Activated T-cell treated with anti-CD3 and anti-CD28 coated beads for 48 hours (primary cell): ENCODE data around the gene LOXL1.
A peak's percentile ranks its signal among the peaks of the same experiment; 100 is the strongest.

Experiments used
- DNase-seq: peaks from one replicate; pipeline ENCODE4 v3.0.0-alpha.2; 2020; ENCODE audit warnings: low read depth

LOXL1 gene

DNA sequence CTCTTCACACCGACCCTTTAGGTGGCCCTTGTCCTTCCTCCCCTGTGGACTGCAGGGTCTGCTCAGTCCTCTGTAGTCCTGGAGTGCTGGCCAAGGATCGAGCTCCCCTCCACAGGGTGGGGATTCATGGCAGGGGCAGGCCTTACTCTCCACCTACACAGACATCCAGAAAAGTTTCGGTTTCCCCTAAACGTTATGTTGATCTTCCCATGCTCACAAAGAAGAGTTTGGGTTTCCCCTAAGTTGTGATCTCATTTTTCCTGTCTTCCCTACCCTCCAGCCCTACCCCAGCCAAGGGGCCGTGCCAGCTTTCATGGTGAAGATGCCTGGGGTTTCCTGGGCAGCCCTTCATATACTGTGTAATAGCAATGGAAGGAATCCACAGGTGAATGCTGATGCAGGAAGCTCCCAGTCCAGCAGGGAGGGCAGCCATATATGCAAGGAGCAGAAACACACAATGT lies 55.5 kb downstream of the LOXL1 start:
- DNase-seq = no peak

DNA sequence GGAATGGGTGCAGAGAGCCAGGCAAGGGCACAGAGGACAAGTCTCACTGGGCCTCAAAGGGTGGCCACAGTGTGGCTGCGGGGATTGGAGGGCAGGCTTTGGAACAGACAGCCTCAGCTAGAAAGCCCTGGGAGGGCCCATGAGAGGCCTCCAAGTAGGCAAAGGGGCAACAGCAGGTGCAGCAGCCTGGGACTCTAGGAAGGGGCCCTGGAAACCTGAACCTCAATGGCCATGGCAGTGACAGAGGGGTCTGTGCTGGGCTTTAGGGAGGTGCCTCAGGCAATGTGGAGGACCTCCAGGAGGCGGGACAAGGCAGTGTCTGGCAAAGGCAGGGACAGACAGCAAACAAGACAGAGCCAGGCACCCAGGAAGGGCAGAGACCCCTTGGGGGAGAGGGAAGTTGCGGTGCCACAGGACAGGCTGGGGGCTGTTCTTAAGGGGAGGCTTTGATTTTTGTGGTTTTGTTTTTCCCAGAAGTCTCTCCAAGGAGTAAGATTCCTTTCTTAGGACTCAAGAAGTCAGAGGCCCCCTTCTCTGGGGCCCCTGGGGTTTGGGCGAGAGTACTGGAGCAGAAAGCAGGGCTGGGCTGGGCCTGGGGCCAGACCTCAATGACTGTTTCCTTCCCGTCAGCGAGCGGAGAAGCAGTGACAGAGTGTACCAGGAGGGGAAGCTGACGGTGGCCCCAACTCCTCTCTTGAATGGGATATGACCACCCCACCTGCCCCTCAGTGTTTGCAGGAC lies 56.1 kb downstream of the LOXL1 start:
- DNase-seq = no peak

DNA sequence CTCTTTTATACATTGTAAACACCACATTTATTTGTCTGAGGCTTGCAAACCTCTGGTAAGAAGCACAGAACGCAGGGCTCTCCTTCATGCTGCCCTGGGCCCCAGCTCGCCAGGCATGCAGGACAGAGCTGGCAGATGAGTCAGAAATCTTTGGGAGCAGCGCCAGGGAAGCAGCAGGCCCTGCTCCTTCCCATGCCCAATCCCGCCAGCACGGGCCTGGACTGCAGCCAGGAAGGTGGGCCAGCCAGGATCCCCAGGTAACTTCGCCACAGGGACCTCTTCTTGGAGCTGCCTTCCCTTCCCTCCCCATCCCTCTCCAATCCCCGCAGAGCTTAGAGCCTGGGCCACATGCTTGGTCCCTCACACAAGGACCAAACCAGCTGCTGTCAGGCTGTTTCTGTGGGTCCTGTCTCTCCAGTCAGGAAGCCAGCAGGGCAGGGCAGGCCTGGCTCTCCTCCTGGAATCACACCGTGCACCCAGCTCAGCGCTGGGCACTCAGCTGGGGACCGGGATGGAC lies 57.0 kb downstream of the LOXL1 start:
- DNase-seq = no peak

DNA sequence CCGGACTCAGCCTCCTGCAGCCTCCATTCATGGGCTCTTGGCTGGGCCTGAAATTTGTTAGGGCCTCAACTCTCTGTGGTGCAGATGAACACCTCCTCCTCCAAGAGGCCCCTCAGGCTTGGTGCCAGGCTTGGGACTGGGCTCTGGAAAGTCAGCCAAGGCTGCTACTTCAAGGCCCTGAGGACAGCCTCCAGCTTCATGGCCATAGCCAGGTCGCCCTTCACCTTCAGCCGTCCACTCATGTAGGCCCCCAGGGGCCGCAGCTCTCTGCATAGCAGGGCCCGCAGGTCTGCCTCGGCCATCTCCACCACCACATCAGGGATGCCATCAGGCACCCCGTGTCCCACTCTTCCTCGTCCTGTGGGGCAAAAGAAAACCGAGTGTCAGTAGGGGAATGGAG lies 57.5 kb downstream of the LOXL1 start:
- DNase-seq = no peak

DNA sequence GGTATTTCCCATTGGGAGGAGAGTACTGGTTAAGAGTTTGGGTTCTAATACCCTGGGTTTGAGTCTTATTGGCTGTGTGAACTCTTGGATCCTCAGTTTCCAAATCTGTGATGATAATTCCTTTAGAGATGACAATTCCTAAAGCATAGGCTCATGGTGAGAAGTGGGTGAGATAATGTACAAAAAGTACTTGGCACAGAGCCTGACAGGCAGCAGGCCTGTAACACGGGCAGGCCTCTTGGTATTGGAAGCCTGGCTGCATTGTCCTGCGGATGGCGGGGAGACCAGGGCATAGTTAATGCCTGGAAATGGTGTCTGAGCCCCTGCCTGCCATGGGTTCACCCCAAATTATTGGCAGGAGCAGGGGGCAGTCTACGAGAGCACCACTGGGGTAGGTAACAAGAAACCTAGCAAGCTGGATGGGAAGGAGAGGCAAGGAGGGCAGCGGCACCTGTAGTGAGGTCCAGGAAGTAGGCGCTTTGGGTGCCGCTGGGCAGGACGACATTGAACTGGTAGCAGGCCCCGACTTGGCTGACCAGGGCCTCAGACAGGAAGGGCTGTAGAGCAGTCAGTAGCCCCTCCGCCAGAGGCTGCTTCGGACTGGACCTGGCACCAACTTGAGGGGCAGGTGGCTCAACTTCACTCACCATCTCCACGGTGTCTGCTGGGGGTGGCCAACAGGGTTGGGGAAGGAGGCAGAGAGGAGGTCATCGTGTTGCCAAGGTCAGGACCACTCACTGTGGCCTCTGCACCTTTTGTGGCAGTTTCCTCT lies 58.1 kb downstream of the LOXL1 start:
- DNase-seq = no peak

DNA sequence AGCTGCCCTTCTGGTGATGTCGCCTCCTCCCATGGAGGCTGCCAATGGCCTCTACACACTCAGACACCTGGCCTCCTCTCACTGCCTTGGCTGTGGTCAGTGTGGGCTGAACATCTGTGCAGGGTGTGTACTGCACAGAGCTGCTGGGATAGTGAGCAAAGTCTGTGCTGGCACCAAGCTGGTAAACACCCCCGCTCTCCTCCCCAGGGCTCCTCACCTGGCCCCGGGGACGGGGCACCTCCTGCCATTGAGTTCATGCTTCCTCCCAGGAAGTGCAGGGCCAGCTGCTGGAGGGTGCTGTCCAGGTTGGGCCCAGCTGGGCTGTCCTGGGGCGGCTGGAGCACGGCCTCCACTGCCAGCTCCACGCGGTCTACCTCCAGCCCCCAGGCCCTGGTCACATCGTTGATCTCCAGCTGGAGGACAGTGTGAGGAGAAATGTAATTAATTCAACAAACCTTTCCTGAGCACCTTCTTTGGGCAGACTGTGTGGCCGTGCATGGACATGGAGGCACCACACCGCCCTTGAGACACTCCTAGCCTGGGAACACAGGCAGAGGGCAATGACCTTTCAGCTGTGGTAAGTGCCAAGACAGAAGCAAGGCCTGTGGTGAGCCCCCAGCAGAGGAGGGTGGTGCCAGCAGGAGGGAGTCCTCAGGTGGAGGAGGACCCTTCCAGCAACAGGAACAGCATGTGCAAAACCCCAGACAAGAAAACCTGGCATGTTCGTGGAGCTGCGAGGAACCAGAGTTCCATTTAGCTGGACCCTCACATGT lies 59.0 kb downstream of the LOXL1 start:
- DNase-seq = no peak

DNA sequence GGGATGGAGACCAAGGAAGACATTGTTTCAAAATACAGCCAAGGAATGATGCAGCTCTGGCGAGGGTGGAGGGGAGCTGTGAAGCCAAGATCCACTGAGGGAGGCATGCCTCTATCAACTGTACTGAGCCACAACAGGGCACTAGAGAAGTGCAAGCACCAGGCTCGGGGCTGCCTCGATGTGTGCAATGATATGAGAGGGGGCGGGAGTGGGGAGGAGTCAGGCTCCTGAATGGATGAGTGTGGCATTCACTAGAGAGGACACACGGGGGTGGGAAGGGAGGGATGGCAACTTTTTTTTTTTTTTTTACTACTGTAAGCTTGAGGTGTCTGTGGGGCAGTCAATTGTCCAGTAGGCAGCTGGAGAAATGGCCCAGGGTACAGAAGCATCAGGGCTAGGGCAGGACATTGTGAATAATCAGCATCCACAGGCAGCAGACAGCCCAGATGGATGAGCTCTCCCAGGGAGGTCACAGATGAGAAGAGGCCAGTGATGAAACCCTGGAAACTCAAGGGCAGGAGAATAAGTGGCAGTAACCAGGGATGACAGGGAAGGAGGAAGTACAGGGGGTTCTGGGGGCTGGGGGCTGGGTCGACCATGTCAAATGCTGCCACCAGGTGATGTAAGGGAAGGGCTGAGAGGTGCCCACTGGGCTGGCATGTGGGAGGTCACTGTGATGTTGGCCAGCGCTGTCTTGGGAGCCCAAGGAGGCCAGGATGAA lies 60.0 kb downstream of the LOXL1 start:
- no peak for DNase-seq

DNA sequence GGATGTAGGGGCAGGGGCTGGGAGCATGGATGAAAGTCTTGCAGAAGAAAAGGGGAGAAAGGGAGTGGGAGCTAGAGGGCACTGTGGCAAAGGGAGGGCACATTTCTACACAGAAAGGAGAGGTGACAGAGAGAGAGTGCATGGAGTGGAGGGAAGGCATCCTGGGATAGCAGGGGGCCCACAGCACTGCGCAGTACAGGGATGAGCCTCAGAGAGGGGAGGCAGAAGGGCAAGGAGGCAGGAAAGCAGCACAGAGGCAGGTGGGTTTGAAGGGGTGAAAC lies 60.5 kb downstream of the LOXL1 start:
- DNase-seq = no peak

DNA sequence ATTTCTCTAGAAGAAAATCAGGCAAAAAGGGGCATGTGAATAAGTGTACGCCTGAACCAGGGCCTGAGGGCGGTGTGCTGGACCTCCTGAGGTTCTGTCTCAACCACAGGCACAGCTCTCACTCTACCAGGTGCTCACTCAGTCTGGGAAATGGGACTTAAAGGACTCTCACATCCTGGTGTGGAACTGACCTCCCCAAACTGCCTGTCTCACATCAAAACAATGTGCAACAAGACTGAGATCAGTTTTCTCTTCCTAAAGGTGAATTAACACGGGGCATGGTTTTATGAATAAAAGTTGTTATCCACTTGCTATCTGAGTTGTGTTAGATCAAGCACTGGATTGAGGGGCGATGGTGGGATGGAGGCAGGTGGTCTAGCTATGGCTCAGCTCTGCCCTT lies 61.0 kb downstream of the LOXL1 start:
- no peak for DNase-seq

DNA sequence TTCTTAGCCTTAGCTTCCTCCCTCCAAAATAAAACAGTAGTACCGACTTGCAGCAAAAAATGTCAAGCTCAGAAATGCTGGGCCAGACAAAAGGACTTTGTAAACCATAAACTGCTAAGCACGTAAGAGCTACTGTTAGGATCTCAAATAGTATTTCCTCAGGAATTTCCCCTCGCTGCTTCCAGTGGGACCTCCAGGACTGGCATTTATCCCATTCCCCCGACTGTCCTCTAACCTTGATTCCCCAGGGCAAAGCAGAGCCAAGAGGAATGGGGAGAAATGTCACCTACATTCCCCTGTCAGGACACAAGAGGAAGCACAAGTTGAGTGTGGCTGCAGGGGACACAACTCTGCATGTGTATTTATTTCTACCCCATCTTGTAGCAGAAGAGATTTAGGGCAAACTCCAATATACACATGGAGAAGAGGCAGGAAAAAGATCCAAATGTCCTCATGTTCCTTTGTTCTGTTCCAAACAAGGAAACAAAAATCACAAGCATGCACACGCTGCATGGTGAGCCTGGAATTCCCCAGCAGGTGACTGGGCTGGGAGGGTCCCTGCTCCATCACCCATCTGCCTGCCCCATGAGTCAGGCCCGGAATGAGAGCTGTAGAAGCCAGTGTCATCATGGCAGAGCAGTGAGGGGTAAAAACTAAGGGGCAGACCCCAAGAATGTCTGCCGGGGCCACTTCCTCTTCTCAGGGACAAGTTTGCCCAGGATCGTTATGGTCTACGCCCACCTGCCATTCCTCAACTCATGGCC lies 61.6 kb downstream of the LOXL1 start:
- no peak for DNase-seq

DNA sequence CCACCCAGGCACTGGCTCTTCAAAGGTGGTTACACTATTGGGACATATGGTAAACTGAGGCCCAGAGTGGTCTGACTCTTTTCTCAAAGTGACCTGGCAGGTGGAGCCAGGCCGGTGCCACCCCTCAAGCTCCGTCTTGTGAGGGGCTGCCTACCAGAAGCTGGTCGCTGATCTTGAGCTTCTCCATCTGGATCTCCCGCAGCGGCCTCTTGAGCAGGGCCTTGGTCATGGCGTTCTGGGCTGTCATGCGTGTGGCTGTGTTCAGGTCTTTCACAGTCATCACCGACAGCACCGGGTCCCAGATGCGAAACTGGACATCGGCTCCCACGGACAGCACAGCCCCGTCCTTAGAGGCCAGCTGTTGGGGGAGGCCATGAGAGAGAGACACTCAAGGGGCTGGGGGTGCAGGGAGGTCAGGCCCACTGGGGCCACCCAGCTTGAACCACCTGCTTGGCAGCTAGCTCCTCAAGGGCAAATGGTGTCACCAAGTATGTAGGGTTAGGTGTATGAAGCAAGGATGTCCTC lies 62.2 kb downstream of the LOXL1 start:
- DNase-seq = no peak

DNA sequence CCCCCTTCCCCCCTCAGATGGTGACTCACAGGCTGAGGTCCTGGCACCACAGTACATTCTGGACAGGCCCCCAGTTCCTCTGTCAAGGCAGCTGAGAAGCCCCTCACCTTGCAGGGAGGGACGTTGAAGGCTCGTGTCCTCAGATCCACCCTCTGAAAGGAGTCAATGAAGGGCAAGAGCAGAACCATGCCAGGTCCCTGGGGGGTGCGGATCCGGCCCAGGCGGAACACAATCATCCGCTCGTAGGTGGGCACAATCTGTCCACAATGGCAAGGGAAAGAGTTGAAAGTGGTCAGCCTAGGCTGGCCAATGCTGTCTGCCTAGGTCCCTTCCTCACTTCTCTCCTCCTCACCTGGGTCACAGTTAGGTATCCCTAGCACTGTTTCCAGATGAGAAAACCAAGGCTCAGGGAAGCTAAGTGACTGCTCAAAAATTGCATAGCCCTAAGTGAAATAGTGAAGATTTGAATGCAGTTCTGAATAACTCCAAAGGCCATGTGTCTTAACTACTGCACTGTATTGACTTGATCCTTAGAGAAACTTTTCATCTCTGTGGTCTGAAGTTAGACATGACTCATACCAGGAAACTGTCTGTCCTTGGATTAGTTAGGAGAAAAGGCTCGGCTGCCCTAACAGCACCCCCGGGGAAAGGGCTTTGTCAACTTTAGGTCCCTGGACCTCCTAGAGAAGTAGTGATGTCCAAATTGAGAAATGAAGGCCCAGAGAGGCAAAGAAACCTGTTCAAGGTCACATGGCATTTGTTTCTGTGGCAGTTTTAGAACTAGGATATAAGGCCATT lies 62.9 kb downstream of the LOXL1 start:
- no peak for DNase-seq

DNA sequence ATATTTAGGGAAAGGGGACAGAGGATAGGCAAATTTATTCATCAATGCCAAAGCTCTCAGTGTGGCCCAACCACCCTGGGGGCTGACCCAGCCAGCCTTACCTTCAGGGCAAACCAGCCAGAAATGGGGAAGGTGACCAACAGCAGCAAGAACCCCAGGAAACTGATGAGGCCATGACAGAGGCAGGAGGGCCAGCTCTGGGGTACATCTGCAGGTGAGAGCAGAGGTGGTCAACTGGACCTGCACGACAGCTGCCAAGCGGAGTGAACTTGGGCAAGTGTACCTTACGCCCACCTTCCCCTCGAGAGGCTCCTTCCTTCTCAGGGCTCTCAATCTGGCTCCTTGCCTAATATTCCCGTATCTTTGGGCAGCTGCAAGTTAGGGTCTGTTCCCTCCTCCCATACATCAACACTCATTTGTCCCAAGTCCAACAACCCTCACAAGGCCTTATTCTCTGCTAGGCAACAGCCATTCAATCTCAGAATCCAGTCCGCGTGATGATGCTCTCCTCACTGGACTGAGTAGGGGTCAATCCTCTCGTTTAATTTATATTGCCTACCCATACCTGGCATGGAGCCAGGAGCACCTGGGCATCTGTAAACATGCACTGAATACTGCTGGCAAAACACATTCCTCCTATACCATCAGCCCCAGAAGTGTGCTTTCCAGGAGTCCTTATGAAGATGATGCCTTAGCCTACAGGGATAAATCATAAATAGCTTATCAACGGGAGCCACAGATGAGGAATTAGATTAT lies 64.2 kb downstream of the LOXL1 start:
- DNase-seq = no peak

DNA sequence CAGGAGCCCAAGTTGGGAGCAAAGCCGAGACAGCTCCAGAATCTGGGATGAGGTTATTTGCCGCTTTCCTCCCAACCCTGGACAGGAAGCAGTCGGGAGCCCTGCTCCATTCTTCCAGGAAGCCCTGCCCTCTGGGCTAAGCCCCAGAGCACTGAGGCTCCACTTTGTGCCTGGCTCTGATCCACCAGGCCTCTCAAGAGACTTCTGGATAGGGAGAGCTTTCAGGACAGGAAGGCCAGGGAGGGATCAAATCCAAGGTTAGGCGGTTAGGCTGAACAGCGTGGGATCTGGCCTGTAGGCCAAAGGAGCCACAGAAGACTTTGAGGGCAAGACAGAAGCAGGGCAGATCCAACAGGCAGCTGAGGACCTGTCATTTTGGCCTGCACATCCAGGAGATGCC lies 65.0 kb downstream of the LOXL1 start:
- no peak for DNase-seq

DNA sequence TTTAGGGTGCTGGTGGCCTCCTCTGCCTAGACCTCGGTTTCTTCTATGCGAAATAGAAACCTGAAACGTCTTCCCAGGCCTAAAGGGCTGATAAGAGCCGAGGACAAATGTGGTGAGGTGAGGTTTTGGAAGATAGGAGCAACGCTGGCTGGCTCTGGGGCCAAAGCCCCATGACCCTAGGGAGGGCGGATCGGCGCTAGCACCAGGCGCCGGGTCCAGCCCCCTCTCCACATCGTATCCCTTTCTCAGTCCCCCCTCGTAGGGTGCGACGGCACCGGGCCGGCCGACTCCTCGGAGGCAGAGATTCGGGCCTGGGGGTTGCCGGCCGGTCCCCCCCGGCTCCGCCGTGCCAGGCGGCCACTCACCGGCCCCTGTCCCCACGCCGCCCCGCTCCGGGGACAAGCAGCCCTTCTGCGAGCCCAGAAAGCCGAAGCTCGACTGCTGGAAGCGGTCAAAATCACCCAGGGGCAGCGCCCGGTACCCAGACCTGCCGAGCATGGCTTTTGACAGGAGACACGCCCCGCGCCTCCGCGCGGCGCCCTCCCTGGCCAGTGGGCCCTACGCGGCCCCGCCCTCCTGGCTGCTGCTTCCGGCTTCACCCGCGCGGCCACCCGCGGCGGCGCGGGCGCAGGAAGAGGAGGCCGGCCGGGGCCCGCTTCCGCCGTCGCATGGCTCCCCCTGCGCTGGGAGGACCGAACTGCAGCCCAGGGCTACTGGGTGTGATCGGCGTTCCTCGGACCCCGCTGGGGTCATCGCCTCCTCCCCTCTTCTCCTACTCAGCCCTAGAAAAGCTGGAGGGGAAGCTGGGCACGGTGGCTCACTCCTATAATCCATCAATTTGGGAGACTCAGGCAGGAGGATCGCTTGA lies 65.7 kb downstream of the LOXL1 start, which contains the start of gene STOML1:
TSS of gene STOML1 (minus strand) at position 570 of the 868 bp plus-strand sequence. CDS start at position 498, 72 bp downstream.
- peak; percentile 97 for DNase-seq

DNA sequence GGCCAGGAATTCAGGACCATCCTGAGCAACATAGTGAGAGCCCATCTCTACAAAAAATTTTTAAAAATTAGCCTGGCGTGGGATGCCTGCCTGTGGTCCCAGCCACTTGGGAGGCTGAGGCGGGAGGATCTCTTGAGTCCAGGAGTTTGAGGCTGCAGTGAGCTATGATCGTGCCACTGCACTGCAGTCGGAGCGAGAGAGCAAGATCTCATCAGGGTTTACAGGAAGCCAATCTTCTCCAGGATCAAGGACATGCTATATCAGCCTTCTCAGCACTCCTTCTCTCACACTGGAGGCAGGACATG lies 66.3 kb downstream of the LOXL1 start:
- no peak for DNase-seq

DNA sequence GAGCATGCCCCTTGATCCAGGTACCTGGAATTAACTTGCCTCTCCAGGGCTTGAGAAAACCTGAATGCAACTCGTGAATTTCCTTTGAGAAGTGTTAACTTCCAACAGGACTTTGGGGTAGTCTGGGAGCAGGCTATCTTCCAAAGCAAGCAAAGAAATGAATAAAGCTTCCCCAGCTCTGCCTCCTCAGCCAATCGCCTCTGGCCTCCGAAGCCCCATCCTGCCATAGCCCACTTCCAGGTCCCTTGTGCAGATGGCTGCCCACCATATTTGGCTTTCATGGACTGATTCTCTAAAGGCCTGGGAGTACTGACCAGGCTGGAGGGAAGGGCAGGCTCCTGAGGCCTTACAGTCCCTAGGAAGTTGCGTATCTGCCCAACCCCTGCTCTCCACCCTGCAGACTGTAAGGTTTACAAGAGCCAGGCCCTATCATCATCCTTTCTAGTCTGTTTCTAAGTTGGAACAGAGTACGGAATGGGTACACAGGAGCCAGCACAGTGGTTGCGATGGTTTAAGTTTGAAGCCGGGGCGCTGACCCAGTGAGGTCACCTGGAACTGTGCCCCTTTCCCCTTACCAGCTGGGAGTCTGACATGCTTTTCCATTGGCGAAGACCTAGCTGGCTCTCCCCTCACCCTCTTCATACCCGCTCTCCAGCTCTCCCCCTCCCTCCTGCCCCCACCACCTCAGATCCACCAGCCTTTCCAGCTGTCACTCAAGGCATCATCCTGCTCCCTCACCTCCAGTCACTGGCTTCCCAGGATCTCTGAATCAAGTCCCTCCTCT lies 67.1 kb downstream of the LOXL1 start:
- DNase-seq = no peak

DNA sequence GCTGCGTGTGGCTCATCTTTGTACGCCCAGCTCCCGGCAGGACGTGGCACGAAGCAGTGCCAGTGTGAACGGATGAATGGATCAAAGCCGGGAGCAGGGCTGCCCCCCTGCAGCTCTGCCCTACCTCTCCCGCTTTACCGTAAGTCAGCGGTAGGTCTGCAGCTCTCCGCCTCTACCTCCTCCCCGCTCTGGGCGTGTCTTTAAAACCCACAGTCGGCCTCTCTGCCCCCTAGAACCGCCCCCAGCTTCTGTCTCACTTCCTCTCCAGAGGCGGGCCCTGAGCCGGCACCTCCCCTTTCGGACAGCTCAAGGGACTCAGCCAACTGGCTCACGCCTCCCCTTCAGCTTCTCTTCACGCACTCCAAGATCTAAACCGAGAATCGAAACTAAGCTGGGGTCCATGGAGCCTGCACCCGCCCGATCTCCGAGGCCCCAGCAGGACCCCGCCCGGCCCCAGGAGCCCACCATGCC lies 68.2 kb downstream of the LOXL1 start, which contains the start of gene PML:
TSS of gene PML (plus strand) at position 304 of the 471 bp plus-strand sequence. CDS start at position 401, 97 bp downstream.
- DNase-seq = peak; percentile 92
